ENCODE results near the gene SRRT.
"Not testable (repeated sequence)": the region's sequence is repeated elsewhere in the genome, so short reads cannot be mapped to it uniquely, and the experiment has no call there.

SRRT gene

DNA sequence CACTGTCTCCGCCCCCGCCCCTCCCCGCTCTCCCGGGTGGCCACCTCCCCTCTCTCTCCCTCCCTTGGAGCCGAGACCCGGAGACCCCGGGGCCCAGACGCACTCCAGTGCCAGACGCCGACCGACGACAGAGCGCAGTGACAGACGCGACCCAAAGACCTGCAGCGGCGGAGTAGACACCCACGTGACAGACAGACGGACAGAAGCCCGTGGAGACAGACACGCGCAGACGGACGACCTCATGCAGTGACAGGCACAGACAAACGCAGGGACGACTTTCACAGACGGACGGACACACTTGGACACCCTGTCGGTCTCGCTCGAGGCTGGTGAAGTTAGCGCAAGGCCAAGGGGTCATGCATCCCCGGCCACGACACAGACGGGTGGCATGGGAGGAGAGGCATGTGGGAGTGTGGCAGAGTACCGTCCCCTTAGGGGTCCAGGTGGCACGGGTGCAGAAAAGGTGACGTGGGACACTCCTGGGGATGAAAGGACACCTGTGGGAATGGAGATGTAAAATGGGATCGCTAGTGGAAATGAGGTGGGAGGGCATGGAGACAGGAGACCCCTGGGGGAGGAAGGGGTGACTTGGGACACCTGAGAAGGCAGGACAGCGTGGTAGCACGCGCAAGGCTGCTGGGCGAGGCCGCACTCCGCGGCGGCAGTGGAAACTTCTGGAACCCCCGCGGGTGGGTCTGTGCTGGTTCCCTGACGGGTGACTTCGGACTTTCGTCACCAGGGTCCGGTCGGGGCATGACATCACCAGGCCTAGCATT is 21.2 kb downstream of the SRRT start:
- no peak for DNase-seq

DNA sequence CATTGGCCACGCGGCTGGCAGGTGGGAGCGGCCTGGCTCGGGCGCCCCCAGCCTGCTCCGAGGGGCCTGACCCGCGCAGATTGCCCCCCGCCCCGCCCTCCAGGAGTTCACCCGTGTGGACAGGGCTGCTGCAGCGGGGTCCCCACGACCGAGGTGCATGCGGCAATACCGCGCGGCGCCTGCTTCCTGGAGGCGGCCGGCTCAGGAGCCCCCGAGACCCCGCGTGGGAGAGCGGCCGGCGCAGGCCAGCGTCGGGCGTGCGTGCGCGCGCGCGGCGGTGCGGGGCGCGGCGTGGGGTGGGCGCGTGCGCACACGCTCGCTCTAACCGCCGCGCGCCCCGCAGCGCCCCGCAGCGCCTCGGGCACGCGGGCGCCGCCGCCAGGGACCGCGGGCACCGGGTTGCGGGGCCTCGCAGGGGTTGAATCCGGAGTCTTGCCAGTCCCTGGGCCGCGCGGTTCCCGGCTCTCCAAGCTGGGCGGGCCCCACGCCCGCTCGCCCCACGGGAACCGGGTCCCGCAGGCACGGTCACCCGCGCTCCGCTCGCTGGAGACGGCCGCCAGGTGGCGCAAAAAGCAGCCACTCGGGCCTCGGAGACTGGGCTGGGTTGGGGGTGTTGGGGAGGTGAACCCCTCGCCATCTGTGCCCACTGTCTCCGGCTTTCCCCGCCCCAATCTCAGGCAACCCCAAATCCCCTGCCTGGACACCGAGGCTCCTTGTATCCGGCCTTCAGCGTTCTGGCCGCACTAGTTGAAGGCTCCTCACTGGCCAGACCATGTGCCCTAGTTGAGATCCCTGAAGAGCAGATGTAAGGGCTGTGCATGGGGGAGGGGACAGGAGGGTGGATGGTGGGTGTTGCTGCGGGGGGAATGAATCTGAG is 22.1 kb downstream of the SRRT start:
- DNase-seq: peak; percentile 50

DNA sequence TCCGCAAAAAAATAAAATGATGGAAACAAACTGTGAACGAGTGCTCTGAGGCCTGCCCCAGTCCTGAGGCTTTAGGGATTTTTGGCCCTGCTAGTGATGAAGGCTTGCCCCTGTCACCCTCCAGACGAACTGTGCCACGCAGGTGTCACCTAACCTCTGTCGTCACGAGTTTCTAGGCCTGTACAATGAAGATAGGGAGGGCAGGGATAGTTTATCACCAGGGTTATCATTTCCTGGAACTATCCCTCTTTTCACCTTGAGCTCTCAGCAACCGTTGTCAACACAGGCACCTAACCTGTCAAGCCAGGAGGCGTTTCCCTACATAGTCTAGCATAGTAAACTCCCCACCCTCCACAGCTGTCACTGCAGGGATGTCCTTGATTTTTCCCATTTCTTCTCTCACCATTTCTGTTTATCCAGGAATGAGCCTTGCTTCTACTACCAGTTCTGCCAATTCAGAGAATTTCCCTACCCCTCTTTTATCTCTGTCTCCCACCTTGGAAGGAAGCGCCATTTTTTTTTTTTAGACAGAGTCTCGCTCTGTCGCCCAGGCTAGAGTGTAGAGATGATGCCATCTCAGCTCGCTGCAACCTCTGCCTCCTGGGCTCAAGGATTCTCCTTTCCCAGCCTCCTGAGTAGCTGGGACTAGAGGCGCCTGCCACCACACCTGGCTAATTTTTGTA is 23.0 kb downstream of the SRRT start:
- no peak for DNase-seq

DNA sequence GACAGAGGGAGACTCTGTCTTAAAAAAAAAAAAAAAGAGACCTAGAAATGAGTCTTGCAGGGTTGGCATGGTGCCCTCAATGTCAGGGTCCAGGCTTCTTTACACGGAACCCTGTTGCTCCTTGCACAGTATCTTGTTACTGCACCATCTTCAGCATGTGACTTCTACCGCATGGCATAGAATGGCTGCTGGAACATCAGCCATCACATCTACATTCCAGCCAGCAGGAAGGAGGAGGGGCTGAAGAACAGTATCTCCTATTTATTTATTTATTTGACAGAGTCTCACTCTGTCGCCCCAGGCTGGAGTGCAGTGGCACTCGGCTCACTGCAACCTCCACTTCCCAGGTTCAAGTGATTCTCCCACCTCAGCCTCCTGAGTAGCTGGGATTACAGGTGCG is 24.5 kb downstream of the SRRT start:
- DNase-seq: no peak

DNA sequence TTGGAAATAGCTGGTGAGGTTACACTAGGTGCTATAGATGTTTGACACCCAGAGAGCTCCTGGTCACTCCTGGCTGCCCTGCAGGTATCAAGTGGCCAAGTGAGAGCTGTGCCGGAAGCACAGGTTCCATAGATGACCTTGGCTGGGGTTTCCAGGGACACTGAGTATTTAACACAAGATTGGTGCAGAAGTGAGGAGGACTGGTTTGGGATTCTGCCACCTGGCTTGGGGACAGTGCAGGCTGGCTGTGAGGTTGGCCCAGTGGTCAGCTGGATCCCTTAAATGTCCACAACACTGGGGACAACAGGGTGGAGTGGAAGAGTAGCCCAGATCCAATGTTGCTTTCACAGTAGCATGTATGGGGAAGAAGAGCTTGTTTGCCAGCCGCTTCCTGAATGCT is 26.1 kb downstream of the SRRT start:
- no peak for DNase-seq

DNA sequence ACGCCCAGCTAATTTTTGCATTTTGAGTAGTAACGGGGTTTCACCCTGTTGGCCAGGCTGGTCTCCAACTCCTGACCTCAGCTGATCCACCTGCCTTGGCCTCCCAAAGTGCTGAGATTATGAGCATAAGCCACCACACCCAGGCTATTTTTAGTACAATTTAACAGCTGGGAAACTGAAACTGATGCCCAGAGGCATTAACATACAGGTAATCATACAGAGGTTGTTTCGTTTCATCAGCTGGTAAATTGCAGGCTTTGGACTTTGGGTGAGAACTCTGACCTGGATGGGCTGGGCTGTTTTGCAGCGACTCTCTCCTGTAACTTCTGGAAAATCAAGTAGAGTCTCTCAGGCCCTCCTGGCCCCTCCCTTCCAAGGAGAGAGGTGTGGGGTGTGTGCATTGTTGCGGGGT is 27.0 kb downstream of the SRRT start:
- DNase-seq: no peak

DNA sequence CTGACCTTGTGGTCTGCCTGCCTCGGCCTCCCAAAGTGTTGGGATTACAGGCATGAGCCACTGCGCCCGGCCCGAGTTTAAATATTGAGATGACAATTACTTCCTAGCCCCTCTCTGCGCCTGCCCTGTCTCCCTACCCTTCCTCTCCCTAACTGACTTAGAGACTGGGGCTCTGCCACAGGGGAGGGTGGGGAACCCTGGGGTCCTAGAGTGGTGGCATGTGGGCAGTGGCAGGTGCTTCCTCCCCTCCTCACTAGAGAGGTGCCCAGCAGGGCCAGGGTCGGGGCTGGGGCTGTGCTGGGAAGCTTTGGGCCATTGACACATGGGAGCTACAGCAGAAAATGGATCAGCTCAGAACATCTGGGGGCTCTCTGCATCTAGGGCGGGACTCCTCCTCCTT is 27.7 kb downstream of the SRRT start:
- DNase-seq: no peak

DNA sequence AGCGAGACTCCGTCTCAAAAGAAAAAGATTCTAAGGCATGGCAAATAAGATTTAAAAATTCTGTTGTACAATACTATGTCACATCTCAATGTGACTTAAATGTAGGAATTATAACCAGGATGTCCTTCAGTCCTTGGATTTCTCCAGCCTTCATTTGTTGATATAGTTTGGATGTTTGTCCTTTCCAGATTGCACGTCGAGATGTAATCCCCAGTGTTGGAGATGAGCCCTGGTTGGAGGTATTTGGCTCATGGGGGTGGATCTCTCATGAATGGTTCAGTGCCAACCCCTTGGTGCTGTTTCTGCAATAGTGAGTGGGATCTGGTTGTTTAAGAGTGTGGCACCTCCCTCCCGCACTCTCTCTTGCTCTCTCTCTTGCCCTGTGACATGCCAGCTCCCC is 33.6 kb downstream of the SRRT start:
- DNase-seq: no peak

DNA sequence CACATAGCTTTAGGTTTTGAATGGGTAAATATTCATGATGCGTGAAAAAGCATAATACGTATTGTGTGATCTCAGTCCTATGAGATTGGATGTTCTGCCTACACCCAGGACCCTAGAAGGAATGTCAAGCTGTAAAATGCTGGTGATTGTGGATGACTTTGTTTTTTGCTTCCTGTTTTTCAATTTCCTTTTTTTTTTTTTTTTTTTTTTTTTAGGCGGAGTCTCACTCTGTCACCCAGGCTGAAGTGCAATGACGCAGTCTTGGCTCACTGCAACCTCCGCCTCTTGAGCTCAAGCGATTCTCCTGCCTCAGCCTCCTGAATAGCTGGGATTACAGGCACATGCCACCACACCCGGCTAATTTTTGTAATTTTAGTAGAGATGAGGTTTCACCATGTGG is 35.5 kb downstream of the SRRT start:
- not testable (repeated sequence) for DNase-seq

DNA sequence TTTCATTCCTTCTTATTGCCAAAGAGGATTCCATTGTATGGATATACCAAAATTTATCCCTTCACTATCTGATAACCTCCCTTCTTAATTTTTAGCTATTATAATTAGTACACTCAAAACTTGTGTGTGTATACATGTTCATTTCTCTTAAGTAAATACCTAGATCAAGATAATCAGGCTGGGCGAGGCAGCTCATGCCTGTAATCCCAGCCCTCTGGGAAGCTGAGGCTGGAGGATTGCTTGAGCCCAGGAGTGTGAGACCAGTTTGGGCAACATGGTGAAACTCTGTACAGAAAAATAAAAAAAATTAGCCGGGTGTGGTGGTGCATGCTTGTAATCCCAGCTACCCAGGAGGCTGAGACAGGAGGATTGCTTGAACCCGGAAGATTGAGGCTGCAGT is 36.6 kb downstream of the SRRT start:
- DNase-seq: no peak

DNA sequence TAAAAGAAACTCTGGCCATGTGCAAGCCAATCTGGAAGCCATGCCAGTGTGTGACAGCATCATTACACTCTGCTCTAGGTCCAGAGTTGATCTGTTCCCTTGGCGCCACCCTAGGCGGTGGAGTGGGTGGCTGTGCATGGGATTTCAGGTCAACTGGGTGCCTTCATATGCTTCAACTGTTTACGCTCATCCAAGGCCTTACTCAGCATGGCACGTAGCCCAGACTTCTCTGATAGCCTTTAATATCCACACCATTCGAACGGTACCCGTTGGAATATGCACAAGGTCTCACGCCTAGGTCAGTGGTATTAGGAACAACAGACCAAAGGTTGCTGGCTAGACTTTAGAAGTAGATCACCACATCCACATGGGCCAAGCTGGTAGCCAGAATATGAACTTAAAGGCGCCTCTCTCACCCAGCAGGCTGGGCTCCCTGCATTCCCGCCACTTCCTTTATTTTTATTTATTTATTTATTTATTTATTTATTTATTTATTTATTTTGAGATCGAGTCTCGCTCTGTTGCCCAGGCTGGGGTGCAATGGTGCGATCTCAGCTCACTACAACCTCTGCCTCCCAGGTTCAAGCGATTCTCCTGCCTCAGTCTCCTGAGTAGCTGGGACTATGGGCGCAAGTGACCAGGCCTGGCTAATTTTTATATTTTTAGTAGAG is 39.4 kb downstream of the SRRT start:
- no peak for DNase-seq

DNA sequence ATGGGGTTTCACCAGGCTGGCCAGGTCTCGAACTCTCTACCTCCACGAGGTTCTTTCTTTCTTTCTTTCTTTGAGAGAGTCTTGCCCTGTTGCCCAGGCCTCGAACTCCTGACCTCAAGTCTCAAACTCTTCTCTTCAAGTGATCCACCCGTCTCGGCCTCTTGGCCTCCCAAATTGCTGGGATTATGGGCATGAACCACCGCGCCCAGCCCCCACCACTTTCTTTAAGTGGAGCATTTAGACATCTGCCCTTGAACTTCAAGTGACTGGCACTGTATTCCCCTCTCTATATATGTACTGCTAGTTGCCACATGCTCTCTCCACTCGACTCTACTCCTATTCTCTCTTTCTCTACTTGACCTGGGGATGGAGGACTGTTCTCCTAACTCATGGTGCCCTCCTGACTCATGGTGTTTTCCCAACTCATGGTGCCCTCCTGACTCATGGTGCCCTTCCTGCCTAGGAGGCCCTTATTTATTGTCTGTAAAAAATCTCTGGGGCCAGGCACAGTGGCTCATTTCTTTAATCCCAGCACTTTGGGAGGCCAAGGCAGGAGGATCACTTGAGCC is 40.1 kb downstream of the SRRT start:
- peak; percentile 11 for DNase-seq

DNA sequence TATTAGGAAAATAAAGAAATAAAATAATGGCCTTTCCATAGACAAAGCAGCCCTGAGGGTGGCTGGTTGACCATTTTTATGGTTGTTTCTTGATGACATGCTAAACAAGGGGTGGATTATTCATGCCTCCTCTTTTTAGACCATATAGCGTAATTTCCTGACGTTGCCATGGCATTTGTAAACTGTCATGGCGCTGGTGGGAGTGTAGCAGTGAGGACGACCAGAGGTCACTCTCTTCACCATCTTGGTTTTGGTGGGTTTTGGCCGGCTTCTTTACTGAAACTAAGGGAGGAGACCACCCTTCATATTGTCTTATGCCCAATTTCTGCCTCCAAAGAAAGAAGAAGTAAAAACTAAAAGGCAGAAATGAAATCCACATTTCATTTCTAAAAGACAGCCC is 44.4 kb downstream of the SRRT start:
- DNase-seq: not testable (repeated sequence)

DNA sequence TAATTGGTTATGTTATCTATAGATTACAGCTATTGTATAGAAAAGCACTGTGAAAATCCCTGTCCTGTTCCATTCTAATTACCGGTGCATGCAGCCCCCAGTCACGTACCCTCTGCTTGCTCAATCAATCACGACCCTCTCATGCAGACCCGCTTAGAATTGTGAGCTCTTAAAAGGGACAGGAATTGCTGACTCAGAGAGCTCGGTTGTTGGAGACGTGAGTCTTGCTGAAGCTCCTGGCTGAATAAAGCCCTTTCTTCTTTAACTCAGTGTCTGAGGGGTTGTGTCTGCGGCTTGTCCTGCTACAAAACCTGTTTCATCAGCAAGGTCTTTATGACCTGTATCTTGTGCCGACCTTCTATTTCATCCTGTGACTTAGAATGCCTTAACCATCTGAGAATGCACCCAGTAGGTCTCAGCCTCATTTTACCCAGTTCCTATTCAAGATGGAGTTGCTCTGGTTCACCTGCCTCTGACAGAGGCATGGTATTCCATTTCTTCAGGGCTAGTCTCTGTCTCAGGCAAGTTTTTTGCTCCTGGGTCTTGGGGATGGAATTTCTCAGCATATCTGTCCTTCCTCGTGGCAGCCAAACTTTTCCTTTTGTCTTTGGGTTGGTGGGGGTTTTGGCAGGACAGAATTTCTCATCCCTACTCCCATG is 45.0 kb downstream of the SRRT start:
- DNase-seq: not testable (repeated sequence)

DNA sequence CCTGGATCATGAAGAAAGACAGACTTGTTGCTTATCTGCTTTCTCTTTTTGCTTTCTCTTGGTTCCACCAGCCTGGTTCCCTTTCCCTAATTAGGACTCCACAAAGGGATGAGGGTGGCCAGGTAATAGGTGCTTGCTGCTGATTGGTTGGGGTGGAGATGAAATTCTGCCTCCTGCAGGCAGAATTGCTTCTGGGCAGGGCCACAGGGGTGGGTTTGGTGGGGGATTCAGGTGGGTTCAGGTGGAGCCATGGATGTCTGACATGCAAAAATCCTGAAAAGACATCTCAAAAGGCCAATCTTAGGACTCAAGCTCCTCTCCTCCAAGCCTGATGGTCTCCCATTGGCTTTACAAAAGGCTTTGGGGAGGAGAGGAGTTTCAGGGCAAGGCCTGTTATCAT is 46.1 kb downstream of the SRRT start:
- no peak for DNase-seq

DNA sequence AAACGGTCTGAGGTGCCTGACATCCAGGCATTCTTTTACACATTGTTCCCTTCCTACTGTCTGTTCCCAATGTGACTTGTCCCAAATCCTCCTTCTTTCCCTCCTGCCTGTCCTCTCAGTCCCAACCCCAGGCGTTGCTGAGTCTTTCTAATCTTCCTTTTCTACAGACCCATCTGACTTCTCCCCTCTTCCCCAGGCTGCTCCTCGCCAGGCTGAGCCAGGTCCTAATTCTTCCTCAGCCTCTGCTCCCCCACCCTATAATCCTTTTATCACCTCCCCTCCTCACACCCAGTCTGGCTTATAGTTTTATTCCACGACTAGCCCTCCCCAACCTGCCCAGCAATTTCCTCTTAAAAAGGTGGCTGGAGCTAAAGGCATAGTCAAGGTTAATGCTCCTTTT is 48.7 kb downstream of the SRRT start:
- not testable (repeated sequence) for DNase-seq

DNA sequence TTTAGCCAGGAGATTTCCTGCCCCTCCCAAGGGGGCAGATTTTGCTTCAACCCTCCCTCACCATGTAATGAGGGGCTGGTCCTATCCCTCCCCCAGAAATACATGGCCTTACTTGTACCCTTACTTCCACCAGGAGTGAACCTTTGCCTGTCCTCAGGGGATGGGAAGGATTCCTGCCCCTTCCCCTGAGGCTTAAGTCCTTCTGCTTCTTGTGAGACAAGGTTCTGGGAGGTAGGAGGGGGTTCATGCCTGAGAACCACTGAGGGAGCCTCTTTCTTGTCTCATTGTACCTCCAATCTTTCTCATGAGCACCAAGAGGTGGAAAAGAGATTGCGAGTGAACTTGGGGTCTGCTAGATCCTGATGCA is 54.9 kb downstream of the SRRT start:
- no peak for DNase-seq

DNA sequence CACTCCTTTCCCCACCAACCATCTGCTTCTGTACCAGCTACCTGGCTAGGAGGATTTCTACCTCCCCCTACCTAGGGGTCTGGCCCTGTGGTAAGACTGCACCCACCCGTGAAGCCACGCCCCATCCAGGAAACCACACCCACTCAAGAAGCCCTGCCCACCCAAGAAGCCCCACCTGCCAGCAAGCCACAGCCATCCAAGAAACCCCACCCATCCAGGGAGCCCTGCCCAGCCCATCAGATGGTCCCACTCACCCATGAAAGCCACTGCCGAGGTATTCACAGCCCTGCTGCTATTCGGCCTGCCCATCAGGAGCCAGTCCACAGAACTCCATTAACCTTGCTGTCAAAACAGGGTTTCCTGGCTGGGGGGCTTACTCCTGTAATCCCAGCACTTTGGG is 58.8 kb downstream of the SRRT start:
- no peak for DNase-seq

DNA sequence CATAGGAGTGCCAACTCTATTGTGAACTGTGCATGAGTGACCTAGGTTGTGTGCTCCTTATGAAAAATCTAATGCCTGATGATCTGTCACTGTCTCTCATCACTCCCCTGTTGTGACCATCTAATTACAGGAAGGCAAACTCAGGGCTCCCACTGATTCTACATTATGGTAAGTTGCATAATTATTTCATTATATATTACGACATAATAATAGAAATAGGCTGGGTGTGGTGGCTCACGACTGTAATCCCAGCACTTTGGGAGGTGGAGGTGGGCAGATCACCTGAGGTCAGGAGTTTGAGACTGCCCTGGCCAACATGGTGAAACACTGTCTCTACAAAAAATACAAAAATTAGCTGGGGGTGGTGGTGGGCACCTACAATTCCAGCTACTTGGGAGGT is 60.5 kb downstream of the SRRT start:
- DNase-seq: not testable (repeated sequence)

DNA sequence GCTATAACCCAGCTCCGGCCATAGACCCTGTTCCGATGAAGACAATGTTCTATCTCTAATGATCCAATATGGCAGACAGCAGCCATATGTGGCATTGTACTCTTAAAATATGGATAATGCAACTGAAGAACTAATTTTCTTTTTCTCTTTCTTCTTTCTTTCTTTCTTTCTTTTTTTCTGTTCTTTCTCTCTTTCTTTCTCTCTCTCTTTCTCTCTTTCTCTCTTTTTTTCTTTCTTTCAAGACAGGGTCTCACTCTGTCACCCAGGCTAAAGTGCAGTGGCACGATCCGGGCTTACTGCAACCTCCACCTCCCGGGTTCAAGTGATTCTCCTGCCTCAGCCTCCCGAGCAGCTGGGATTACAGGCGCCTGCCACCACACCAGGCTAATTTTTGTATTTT is 61.3 kb downstream of the SRRT start:
- DNase-seq: not testable (repeated sequence)
